ENCODE measurements around the gene HMGN2.
"Not testable (repeated sequence)": the region's sequence is repeated elsewhere in the genome, so short reads cannot be mapped to it uniquely, and the experiment has no call there.

The HMGN2 gene

GRCh38 chr1:26476958-26477357 is 4.7 kb downstream of the HMGN2 start:
- no peak for DNase-seq

- DNase-seq, result no peak
Measured at GRCh38 chr1:26477446-26478152, 5.4 kb downstream of the HMGN2 start.

GRCh38 chr1:26478159-26478558 is 5.9 kb downstream of the HMGN2 start:
- DNase-seq, result no peak

- no peak for DNase-seq
Measured at GRCh38 chr1:26478988-26479387, 6.7 kb downstream of the HMGN2 start.

- DNase-seq, result no peak
Measured at GRCh38 chr1:26482921-26483320, 10.7 kb downstream of the HMGN2 start.

- no peak for DNase-seq
Measured at GRCh38 chr1:26483980-26484379, 11.7 kb downstream of the HMGN2 start.

GRCh38 chr1:26490155-26490554 is 17.9 kb downstream of the HMGN2 start:
- DNase-seq, result no peak

GRCh38 chr1:26493267-26493666 is 21.0 kb downstream of the HMGN2 start:
- no peak for DNase-seq

- DNase-seq, result no peak
Measured at GRCh38 chr1:26493938-26494337, 21.7 kb downstream of the HMGN2 start.

- DNase-seq, result peak in 1 of 56 donors; percentile 3
Measured at GRCh38 chr1:26496861-26497260, 24.6 kb downstream of the HMGN2 start.

GRCh38 chr1:26498894-26499293 is 26.7 kb downstream of the HMGN2 start:
- DNase-seq, result no peak

- peak in 55 of 56 donors; percentile 17 to 93 (median 82) for DNase-seq
Measured at GRCh38 chr1:26500488-26501175, 28.4 kb downstream of the HMGN2 start.

- not testable (repeated sequence) for DNase-seq
Measured at GRCh38 chr1:26510711-26511110, 38.5 kb downstream of the HMGN2 start.

GRCh38 chr1:26515836-26516235 is 43.6 kb downstream of the HMGN2 start:
- not testable (repeated sequence) for DNase-seq

GRCh38 chr1:26516987-26517765 is 44.9 kb downstream of the HMGN2 start:
- DNase-seq, result no peak

GRCh38 chr1:26517766-26518049 is 45.5 kb downstream of the HMGN2 start:
- no peak for DNase-seq

- DNase-seq, result no peak
Measured at GRCh38 chr1:26518355-26518754, 46.1 kb downstream of the HMGN2 start.

GRCh38 chr1:26520339-26520738 is 48.1 kb downstream of the HMGN2 start:
- DNase-seq, result no peak

GRCh38 chr1:26521669-26522030 is 49.4 kb downstream of the HMGN2 start:
- no peak for DNase-seq

- DNase-seq, result no peak
Measured at GRCh38 chr1:26522073-26522472, 49.8 kb downstream of the HMGN2 start.

- no peak for DNase-seq
Measured at GRCh38 chr1:26524181-26524580, 51.9 kb downstream of the HMGN2 start.
